ENCODE results near the gene LRRIQ4. TPM values are rescaled to one million over a fixed set of nuclear protein-coding genes. Genes with fewer than 3 reads are reported as not detected.

Gene LRRIQ4
- total RNA-seq, 1 donor from 2014 or later, result 0.21 TPM

- H3K27me3 Mint-ChIP-seq, result peaks cover 27% of the 10 kb centered on the region
- H3K36me3 Mint-ChIP-seq (ENCODE audit: low read depth), result no peaks in the 10 kb centered on the region
- peaks cover 2% of the 10 kb centered on the region for H3K4me1 Mint-ChIP-seq
- no peak overlapping the region for H3K27ac Mint-ChIP-seq
- H3K9me3 Mint-ChIP-seq, result no peaks in the 10 kb centered on the region
- no peak overlapping the region for H3K4me3 Mint-ChIP-seq
- intact Hi-C loops (cut with micrococcal nuclease), result no loop called here
- no peak for DNase-seq
Measured at GRCh38 chr3:169850618-169851017, 37.9 kb downstream of the LRRIQ4 start.

- Mint-ChIP-seq H3K36me3 (ENCODE audit: low read depth) (no peaks in the 10 kb centered on the region), H3K4me1 (no peaks in the 10 kb centered on the region), H3K9me3 (no peaks in the 10 kb centered on the region), H3K27ac (no peak overlapping the region), H3K27me3 (peaks cover 28% of the 10 kb centered on the region), H3K4me3 (no peak overlapping the region)
- intact Hi-C loops (cut with micrococcal nuclease), result no loop called here
- no peak for DNase-seq
Measured at GRCh38 chr3:169855514-169855913, 42.8 kb downstream of the LRRIQ4 start.

DNA sequence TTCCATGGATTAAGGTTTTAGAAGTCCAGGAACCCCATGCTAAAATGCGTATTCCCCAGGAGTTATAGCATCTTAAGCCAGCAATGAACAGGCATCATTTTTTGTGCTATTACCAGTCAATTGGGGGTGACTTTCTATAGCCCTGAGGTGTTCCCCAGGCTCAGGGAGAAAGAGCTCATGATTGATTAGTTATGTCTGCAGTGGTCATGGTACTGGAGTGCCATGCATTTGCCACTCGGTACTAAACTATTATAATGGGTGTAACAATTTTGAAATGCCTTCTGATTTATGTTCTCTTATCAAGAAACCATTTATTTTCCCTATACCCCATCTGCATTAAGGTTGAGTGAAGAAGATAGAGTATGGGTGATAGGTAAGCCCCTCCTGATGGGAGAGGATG is 45.1 kb downstream of the LRRIQ4 start:
- H3K27me3 Mint-ChIP-seq, result peaks cover 32% of the 10 kb centered on the region
- H3K36me3 Mint-ChIP-seq (ENCODE audit: low read depth), result no peaks in the 10 kb centered on the region
- DNase-seq, result no peak
- no peaks in the 10 kb centered on the region for H3K9me3 Mint-ChIP-seq
- intact Hi-C loops (cut with micrococcal nuclease), result no loop called here
- no peak overlapping the region for H3K27ac Mint-ChIP-seq
- H3K4me1 Mint-ChIP-seq, result no peaks in the 10 kb centered on the region
- H3K4me3 Mint-ChIP-seq, result no peak overlapping the region

GRCh38 chr3:169861871-169862270 is 49.2 kb downstream of the LRRIQ4 start:
- Mint-ChIP-seq H3K4me3 (no peak overlapping the region), H3K9me3 (no peaks in the 10 kb centered on the region), H3K27me3 (peaks cover 27% of the 10 kb centered on the region), H3K36me3 (ENCODE audit: low read depth) (no peaks in the 10 kb centered on the region), H3K27ac (no peak overlapping the region), H3K4me1 (peaks cover 16% of the 10 kb centered on the region)
- intact Hi-C loops (cut with micrococcal nuclease), result loop anchor here (5.0 to 10.0 kb wide), 4 partner anchors 105 to 553 kb away; partner anchors contain the start of genes CLDN11, GPR160 and PHC3
- no peak for DNase-seq

DNA sequence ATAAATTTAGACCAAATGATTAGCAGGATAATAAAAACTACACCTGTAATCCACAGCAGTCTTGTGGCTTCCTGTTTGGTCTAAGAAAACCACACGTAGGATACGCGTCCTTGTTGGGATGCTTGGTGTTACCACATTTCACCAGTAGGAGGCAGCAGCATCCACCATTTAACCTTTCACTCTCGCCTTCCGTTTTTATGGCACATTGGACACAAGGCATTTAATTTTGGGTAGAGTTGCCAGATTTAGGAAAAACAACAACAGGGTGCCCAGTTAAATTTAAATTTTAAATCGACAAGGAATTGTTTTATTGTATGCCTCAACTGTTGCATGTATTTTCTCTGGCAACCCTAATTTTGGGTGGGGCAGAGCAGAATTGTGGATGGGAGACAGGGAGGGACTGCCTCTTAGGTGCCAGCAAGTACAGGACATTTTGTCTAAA is 50.8 kb downstream of the LRRIQ4 start:
- peak; percentile 90 for DNase-seq
- Mint-ChIP-seq H3K27ac (no peak overlapping the region), H3K9me3 (no peaks in the 10 kb centered on the region), H3K4me1 (peaks cover 16% of the 10 kb centered on the region), H3K27me3 (peaks cover 19% of the 10 kb centered on the region), H3K36me3 (ENCODE audit: low read depth) (no peaks in the 10 kb centered on the region), H3K4me3 (no peak overlapping the region)
- intact Hi-C loops (cut with micrococcal nuclease), result loop anchor here (1.0 to 10.0 kb wide), 6 partner anchors 104 to 551 kb away; partner anchors contain the start of genes CLDN11, GPR160 and PHC3

- intact Hi-C loops (cut with micrococcal nuclease), result loop anchor here (5.0 to 10.0 kb wide), 4 partner anchors 107 to 551 kb away; partner anchors contain the start of genes CLDN11, GPR160 and PHC3
- Mint-ChIP-seq H3K9me3 (no peaks in the 10 kb centered on the region), H3K4me1 (peaks cover 16% of the 10 kb centered on the region), H3K27me3 (peaks cover 17% of the 10 kb centered on the region), H3K27ac (no peak overlapping the region), H3K36me3 (ENCODE audit: low read depth) (no peaks in the 10 kb centered on the region), H3K4me3 (no peak overlapping the region)
- DNase-seq, result no peak
Measured at GRCh38 chr3:169864270-169864669, 51.6 kb downstream of the LRRIQ4 start.

DNA sequence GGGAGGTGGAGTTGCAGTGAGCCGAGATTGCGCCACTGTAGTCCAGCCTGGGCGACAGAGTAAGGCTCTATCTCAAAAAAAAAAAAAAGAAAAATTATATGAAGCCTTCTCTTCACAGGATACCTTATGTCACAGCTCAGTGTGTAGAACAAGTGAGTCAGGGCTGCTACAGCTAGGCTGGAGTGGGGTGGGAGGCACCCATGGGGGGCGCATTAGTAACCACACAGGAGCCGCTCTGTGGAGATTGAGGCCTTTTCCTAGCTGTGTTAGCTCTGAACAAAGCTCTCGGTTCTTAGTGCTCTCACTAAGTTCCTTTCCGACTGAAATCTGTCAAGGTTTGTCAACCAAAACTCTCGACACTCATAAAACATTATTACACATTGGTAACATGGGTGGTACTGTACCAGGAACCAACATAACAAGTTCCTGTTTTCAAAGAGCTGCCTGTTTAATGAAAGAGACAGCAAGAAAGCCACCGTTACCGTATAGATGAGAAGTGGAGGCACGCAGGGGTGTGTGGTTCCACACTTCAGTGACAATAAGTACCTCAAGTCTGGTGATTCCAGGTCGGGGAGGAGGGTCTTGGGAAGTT is 52.6 kb downstream of the LRRIQ4 start:
- Mint-ChIP-seq H3K36me3 (ENCODE audit: low read depth) (no peaks in the 10 kb centered on the region), H3K9me3 (no peaks in the 10 kb centered on the region), H3K4me3 (no peak overlapping the region), H3K27ac (no peak overlapping the region), H3K4me1 (peaks cover 22% of the 10 kb centered on the region), H3K27me3 (peaks cover 17% of the 10 kb centered on the region)
- DNase-seq, result no peak
- intact Hi-C loops (cut with micrococcal nuclease), result loop anchor here (10.0 kb wide), 1 partner anchor 550 kb away; the partner anchor contains the start of gene CLDN11

GRCh38 chr3:169867584-169868210 is 55.0 kb downstream of the LRRIQ4 start:
- intact Hi-C loops (cut with micrococcal nuclease), result loop anchor here (10.0 kb wide), 1 partner anchor 547 kb away; the partner anchor contains the start of gene CLDN11
- Mint-ChIP-seq H3K4me1 (peaks cover 36% of the 10 kb centered on the region), H3K9me3 (no peaks in the 10 kb centered on the region), H3K27me3 (peaks cover 10% of the 10 kb centered on the region), H3K36me3 (ENCODE audit: low read depth) (no peaks in the 10 kb centered on the region), H3K4me3 (no peak overlapping the region), H3K27ac (no peak overlapping the region)
- DNase-seq, result no peak

DNA sequence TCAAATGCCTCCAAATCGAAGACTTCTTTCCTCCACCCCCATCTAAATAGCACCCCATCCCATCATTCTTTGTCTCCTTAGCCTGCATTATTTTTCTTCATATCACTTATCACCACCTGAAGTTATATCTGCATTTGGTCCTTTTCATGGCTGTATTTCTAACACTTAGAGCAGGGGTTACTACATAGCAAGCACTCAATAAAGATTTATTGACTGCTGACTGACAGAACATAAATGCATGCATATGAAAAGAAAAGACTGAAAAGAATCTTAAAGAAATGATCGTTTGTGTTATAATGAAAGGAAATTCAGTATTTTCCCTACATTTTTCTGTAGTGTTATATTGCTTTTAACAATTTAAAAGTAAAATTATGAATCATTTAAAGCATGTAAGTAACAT is 55.7 kb downstream of the LRRIQ4 start:
- H3K9me3 Mint-ChIP-seq, result no peaks in the 10 kb centered on the region
- no peak for DNase-seq
- H3K4me3 Mint-ChIP-seq, result no peak overlapping the region
- no peak overlapping the region for H3K27ac Mint-ChIP-seq
- intact Hi-C loops (cut with micrococcal nuclease), result loop anchor here (10.0 kb wide), 1 partner anchor 546 kb away; the partner anchor contains the start of gene CLDN11
- peaks cover 10% of the 10 kb centered on the region for H3K27me3 Mint-ChIP-seq
- H3K36me3 Mint-ChIP-seq (ENCODE audit: low read depth), result no peaks in the 10 kb centered on the region
- H3K4me1 Mint-ChIP-seq, result peaks cover 34% of the 10 kb centered on the region

DNA sequence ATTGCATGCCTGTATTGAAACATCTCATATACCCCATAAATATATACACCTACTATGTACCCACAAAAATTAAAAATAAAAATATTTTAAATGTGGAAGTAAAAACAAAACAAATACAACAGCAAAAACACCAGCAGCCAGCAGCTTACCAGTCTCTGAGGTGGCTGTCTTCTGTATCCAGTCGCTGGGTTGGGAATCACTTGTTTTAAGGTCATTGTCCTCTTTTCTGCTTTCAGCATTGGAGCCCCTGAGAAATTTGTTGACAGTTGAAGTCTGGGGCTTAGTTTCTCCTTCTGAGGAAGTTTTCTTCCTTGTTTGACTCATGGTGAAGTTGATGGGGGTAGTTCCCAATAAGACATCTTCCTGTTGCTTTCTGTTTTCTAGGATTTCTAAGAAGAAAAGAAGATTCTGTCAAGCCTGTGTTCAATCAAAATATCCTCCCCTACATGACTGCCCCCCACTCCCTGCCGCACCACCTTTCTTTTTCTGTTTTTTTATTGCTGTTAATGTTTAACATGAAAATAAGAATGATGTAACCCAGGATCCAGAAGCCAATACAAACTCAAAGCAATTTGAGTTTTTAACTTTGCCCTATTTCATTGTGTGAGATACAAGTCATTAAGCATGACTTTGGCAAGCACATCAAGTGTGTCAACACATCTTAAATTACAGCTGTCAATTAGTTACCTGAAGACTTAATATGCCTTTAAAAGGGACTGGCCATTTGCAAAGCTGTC is 57.0 kb downstream of the LRRIQ4 start, which contains the start of gene LRRC31:
Gene LRRC31 (minus strand): TSS at position 452 of the 737 bp plus-strand sequence. CDS start 128 bp downstream, at position 324.
- Mint-ChIP-seq H3K9me3 (no peaks in the 10 kb centered on the region), H3K4me1 (peaks cover 26% of the 10 kb centered on the region), H3K27me3 (peaks cover 7% of the 10 kb centered on the region), H3K4me3 (no peak within 1 kb of the TSS), H3K27ac (no peak within 1 kb of the TSS), H3K36me3 (ENCODE audit: low read depth) (no peaks in the 10 kb centered on the region)
- intact Hi-C loops (cut with micrococcal nuclease), result loop anchor here (10.0 kb wide), 1 partner anchor 545 kb away; the partner anchor contains the start of gene CLDN11
- DNase-seq, result no peak

- peak overlapping the region; percentile 1 for H3K27ac Mint-ChIP-seq
Measured at GRCh38 chr3:169871129-169871886, 58.6 kb downstream of the LRRIQ4 start.

GRCh38 chr3:169879013-169879557 is 66.4 kb downstream of the LRRIQ4 start:
- H3K9me3 Mint-ChIP-seq, result no peaks in the 10 kb centered on the region
- peaks cover 3% of the 10 kb centered on the region for H3K4me1 Mint-ChIP-seq
- H3K36me3 Mint-ChIP-seq (ENCODE audit: low read depth), result no peaks in the 10 kb centered on the region
- H3K27ac Mint-ChIP-seq, result no peak overlapping the region
- intact Hi-C loops (cut with micrococcal nuclease), result no loop called here
- peaks cover 4% of the 10 kb centered on the region for H3K27me3 Mint-ChIP-seq
- DNase-seq, result no peak
- H3K4me3 Mint-ChIP-seq, result no peak overlapping the region

More at GRCh38 chr3:169871129-169871886, 58.6 kb downstream of the LRRIQ4 start:
- Mint-ChIP-seq H3K4me3 (peak overlapping the region; percentile 13), H3K4me1 (peaks cover 20% of the 10 kb centered on the region), H3K27me3 (peaks cover 4% of the 10 kb centered on the region), H3K9me3 (no peaks in the 10 kb centered on the region), H3K36me3 (ENCODE audit: low read depth) (no peaks in the 10 kb centered on the region)
- DNase-seq, result peak; percentile 74
- intact Hi-C loops (cut with micrococcal nuclease), result no loop called here

Measured in activated CD4-positive, alpha-beta T cell treated with anti-CD3 and anti-CD28 coated beads, Interleukin-2, amount 10 ng/mL, durations not matched to agents 24 days and 14 days (primary cell).